Liver (tissue), 9 donors: ENCODE results near the gene TUBB4B. TPM values are rescaled to one million over a fixed set of nuclear protein-coding genes. Genes with fewer than 3 reads are reported as not detected.

Experiments
- DNase-seq: peaks from one replicate; pipeline ENCODE4 v3.0.0-alpha.2; 2017; ENCODE audit warnings: low spot score
- H3K27ac ChIP-seq, 2 donors: one replicate each; pipeline ENCODE4 v1.7.0; 2013; ENCODE audit warnings: inconsistent platforms in 2 of 2, low read length in 2 of 2, control low read depth in 1 of 2, low read depth in 1 of 2, mild to moderate bottlenecking in 1 of 2
- H3K27me3 ChIP-seq, 4 donors: one replicate each; pipeline versions ENCODE4 v1.6.1 to v1.7.0; 2013; ENCODE audit warnings: low read length in 3 of 4, inconsistent platforms in 1 of 4, mild to moderate bottlenecking in 1 of 4, moderate library complexity in 1 of 4; ENCODE audit not compliant: control insufficient read depth in 4 of 4, insufficient read depth in 4 of 4
- H3K36me3 ChIP-seq, 4 donors: one replicate each; pipeline versions ENCODE4 v1.6.1 to v1.7.0; 2013; ENCODE audit warnings: low read length in 3 of 4, mild to moderate bottlenecking in 3 of 4, low read depth in 1 of 4, moderate library complexity in 1 of 4; ENCODE audit not compliant: control insufficient read depth in 4 of 4, insufficient read depth in 3 of 4
- H3K4me1 ChIP-seq, 4 donors: one replicate each; pipeline versions ENCODE4 v1.6.1 to v1.7.0; 2013; ENCODE audit warnings: low read length in 3 of 4, mild to moderate bottlenecking in 3 of 4, moderate library complexity in 1 of 4; ENCODE audit not compliant: control insufficient read depth in 4 of 4, insufficient read depth in 4 of 4
- H3K4me3 ChIP-seq, 3 donors: one replicate each; pipeline versions ENCODE4 v1.6.1 to v1.7.0; 2013; ENCODE audit warnings: low read length in 3 of 3, control low read depth in 1 of 3, low read depth in 1 of 3, mild to moderate bottlenecking in 1 of 3
- H3K9ac ChIP-seq, 2 donors: one replicate each; pipeline ENCODE4 v1.7.0; 2013; ENCODE audit warnings: low read length in 2 of 2, mild to moderate bottlenecking in 2 of 2, moderate library complexity in 2 of 2, control low read depth in 1 of 2, low read depth in 1 of 2
- H3K9me3 ChIP-seq, 4 donors: one replicate each; pipeline versions ENCODE4 v1.6.1 to v1.7.0; 2013; ENCODE audit warnings: low read length in 3 of 4; ENCODE audit not compliant: control insufficient read depth in 4 of 4
- CTCF ChIP-seq: fragments of 150-350 bp; IDR thresholded peaks from 2 replicates; pipeline ENCODE4 v1.5.1; 2017; ENCODE audit warnings: improper control_type of control experiment, low read depth, low read length; ENCODE audit not compliant: missing input control
- EGR1 ChIP-seq, 2 donors: IDR thresholded peaks; 2 replicates each; pipeline ENCODE4 v1.6.1; 2016 to 2018; ENCODE audit warnings: antibody characterized with exemption in 2 of 2, low read depth in 2 of 2
- FOXA2 ChIP-seq: IDR thresholded peaks from 2 replicates; pipeline ENCODE4 v1.6.1; 2016; ENCODE audit warnings: antibody characterized with exemption
- GABPA ChIP-seq, 2 donors: IDR thresholded peaks in 1 of 2; conservative IDR thresholded peaks in 1 of 2; 2 replicates each; pipeline ENCODE4 v1.6.1; 2016; ENCODE audit warnings: antibody characterized with exemption in 2 of 2, mild to moderate bottlenecking in 1 of 2, moderate library complexity in 1 of 2
- HNF4G ChIP-seq: IDR thresholded peaks from 2 replicates; pipeline ENCODE4 v1.6.1; 2016; ENCODE audit warnings: antibody characterized with exemption
- JUND ChIP-seq, 2 donors: IDR thresholded peaks; 2 replicates each; pipeline ENCODE4 v1.6.1; 2016; ENCODE audit warnings: antibody characterized with exemption in 2 of 2
- NR2F2 ChIP-seq: IDR thresholded peaks from 2 replicates; pipeline ENCODE4 v1.6.1; 2016; ENCODE audit warnings: antibody characterized with exemption
- RAD21 ChIP-seq, 2 donors: IDR thresholded peaks; 2 replicates each; pipeline ENCODE4 v1.6.1; 2016; ENCODE audit warnings: antibody characterized with exemption in 2 of 2, mild to moderate bottlenecking in 2 of 2
- RXRA ChIP-seq, 2 donors: IDR thresholded peaks; 2 replicates each; pipeline ENCODE4 v1.6.1; 2017 to 2018; ENCODE audit warnings: antibody characterized with exemption in 2 of 2, mild to moderate bottlenecking in 1 of 2
- SP1 ChIP-seq: IDR thresholded peaks from 2 replicates; pipeline ENCODE4 v1.6.1; 2018; ENCODE audit warnings: antibody characterized with exemption, mild to moderate bottlenecking
- TAF1 ChIP-seq: conservative IDR thresholded peaks from 2 replicates; pipeline ENCODE4 v1.6.1; 2016; ENCODE audit warnings: antibody characterized with exemption, mild to moderate bottlenecking
- YY1 ChIP-seq: IDR thresholded peaks from 2 replicates; pipeline ENCODE4 v1.6.1; 2016; ENCODE audit warnings: antibody characterized with exemption, mild to moderate bottlenecking
- ZBTB33 ChIP-seq: IDR thresholded peaks from 2 replicates; pipeline ENCODE4 v1.6.1; 2016; ENCODE audit warnings: antibody characterized with exemption
- WGBS: extraction: QIAGEN DNeasy Blood & Tissue Kit; methylation state at CpG from one replicate; pipeline ENCODE4 v1.1.7; 2013; 5-methylcytosine and 5-hydroxymethylcytosine counted together
- polyA plus RNA-seq, 2 donors: library from polyadenylated mRNA; stranded (reverse) in 1 of 2; unstranded in 1 of 2; fragments of 200-250 nt in 1 of 2; fragments of >200 nt in 1 of 2; fragmentation: Nextera tagmentation in 1 of 2; extraction: Ambion mirVana in 1 of 2; gene quantifications; one replicate each; pipeline versions ENCODE4 v1.2.1 to v1.2.3, GENCODE V29; 2013 to 2015
- total RNA-seq, 2 donors: library from RNA; depleted of rRNA; stranded (reverse); fragments of >200 nt; gene quantifications; one replicate each; pipeline ENCODE4 v1.2.3, GENCODE V29; 2014
- TF ChIP-seq, protein P1 (sequence below): IDR thresholded peaks from 2 replicates; pipeline ENCODE4 v1.6.1; 2016; ENCODE audit warnings: antibody characterized with exemption, mild to moderate bottlenecking
- donor health status: healthy.
- donor health status: healthy.
- donor health status: healthy.
- donor health status: healthy.
- donor health status: healthy.

Gene TUBB4B
- total and polyA plus RNA-seq, 4 donors: 173 to 199 (median 185) TPM

GRCh38 chr9:137267933-137268355 lies 26.9 kb downstream of the TUBB4B start:
- WGBS: 81% methylated on average over 6 of the region's 6 CpGs
- Histone ChIP-seq H3K27ac (peak overlapping the region; percentile 19 to 32), H3K4me1 (peaks cover 9 to 40% (median 24%) of the 10 kb centered on the region in 4 donors)

DNA sequence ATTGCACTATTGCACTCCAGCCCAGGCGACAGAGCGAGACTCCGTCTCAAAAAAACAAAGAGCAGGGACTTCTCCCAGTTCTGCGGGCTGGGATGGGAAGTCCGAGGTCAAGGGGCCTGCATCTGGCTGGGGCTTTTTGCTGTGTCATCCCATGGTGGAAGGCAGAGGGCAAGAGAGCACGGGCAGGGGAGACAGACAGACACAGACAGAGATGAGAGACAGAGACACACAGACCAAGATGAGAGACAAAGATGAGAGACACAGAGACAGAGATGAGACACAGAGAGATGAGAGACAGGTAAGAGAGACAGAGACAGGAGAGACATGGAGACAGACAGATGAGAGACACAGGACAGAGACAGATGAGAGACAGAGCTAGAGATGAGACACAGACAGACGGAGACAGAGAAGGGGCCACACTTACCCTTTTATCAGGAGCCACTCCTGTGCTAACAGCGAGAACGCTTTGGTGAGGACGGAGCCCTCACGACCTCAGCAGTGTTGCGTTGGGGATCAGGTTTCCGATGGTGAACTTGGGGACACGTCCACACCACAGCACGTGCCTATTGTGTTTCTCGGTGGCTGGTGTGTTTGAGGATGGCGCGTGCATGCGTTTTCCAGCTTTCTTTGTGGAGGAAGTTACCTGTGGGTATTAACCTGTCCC lies 27.6 kb downstream of the TUBB4B start:
- WGBS: 66% methylated on average over 19 of the region's 19 CpGs
- H3K4me3 ChIP-seq: peak overlapping the region in 1 of 3 donors; percentile 12
- H3K4me1 ChIP-seq: peaks cover 9 to 39% (median 23%) of the 10 kb centered on the region in 4 donors
- H3K27ac ChIP-seq: peak overlapping the region; percentile 59 to 69
- H3K9ac ChIP-seq: no peak overlapping the region
- no peaks in the 10 kb centered on the region for H3K9me3 ChIP-seq
- TF ChIP-seq GABPA (IDR thresholded peaks at IDR 0.05 in 1 of 2, conservative IDR thresholded peaks at IDR 0.05 in 1 of 2) (no peak), TAF1 (no peak), HNF4G (no peak), ZBTB33 (no peak), JUND (IDR thresholded peaks at IDR 0.05) (no peak), CTCF (no peak), NR2F2 (peak; percentile 95), YY1 (no peak), SP1 (peak; percentile 6), FOXA2 (no peak), RXRA (IDR thresholded peaks at IDR 0.05) (peak in 1 of 2 donors; percentile 14), RAD21 (IDR thresholded peaks at IDR 0.05) (no peak)
- TF ChIP-seq, protein P1, sequence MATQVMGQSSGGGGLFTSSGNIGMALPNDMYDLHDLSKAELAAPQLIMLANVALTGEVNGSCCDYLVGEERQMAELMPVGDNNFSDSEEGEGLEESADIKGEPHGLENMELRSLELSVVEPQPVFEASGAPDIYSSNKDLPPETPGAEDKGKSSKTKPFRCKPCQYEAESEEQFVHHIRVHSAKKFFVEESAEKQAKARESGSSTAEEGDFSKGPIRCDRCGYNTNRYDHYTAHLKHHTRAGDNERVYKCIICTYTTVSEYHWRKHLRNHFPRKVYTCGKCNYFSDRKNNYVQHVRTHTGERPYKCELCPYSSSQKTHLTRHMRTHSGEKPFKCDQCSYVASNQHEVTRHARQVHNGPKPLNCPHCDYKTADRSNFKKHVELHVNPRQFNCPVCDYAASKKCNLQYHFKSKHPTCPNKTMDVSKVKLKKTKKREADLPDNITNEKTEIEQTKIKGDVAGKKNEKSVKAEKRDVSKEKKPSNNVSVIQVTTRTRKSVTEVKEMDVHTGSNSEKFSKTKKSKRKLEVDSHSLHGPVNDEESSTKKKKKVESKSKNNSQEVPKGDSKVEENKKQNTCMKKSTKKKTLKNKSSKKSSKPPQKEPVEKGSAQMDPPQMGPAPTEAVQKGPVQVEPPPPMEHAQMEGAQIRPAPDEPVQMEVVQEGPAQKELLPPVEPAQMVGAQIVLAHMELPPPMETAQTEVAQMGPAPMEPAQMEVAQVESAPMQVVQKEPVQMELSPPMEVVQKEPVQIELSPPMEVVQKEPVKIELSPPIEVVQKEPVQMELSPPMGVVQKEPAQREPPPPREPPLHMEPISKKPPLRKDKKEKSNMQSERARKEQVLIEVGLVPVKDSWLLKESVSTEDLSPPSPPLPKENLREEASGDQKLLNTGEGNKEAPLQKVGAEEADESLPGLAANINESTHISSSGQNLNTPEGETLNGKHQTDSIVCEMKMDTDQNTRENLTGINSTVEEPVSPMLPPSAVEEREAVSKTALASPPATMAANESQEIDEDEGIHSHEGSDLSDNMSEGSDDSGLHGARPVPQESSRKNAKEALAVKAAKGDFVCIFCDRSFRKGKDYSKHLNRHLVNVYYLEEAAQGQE: no peak
- H3K27me3 ChIP-seq: no peaks in the 10 kb centered on the region
- no peak for DNase-seq
- H3K36me3 ChIP-seq: peaks cover 2 to 18% (median 13%) of the 10 kb centered on the region in 4 donors

More at GRCh38 chr9:137267933-137268355, 26.9 kb downstream of the TUBB4B start:
- no peaks in the 10 kb centered on the region for H3K27me3 ChIP-seq
- no peak overlapping the region for H3K9ac ChIP-seq
- H3K36me3 ChIP-seq: peaks cover 5 to 17% (median 14%) of the 10 kb centered on the region in 4 donors
- no peak for DNase-seq
- H3K9me3 ChIP-seq: no peaks in the 10 kb centered on the region
- H3K4me3 ChIP-seq: no peak overlapping the region
- TF ChIP-seq EGR1 (IDR thresholded peaks at IDR 0.05; ENCODE audit: low read depth in 2 of 2): no peak
